GM12878 (cell line): ENCODE results near the gene C5AR1. TPM values are rescaled to one million over a fixed set of nuclear protein-coding genes. Genes with fewer than 3 reads are reported as not detected.

Experiments
- ATAC-seq: fragments of 200-7000 bp; cut with Tn5 transposase; 3 replicates; pipeline ENCODE4 v1.9.1; 2020; ENCODE audit warnings: mild to moderate bottlenecking, moderate library complexity
- BruUV-seq: library from RNA; stranded (reverse); fragments of 400-500 nt; replicated peaks from 2 replicates; lab custom pipeline; 2021; lab: Mats Ljungman, UMichigan
- CTCF ChIA-PET: fragments of 300-600 bp; sonication (Branson Sonifier 250); formaldehyde crosslinking; extraction: SDS; loops from one replicate; lab custom pipeline; 2021; ENCODE audit warnings: inconsistent platforms; lab: Yijun Ruan, JAX
- POLR2A ChIA-PET: fragments of 350-600 bp; formaldehyde crosslinking; extraction: SDS; loops from one replicate; lab custom pipeline; 2021; ENCODE audit warnings: inconsistent platforms; lab: Charles Lee
- RAD21 ChIA-PET: fragments of 300-600 bp; sonication (Branson Sonifier 250); formaldehyde crosslinking; loops from one replicate; lab custom pipeline; 2023; ENCODE audit warnings: antibody characterized with exemption; ENCODE audit not compliant: unreplicated experiment; lab: Charles Lee
- SMC1A ChIA-PET: fragments of 300-600 bp; sonication (Branson Sonifier 250); formaldehyde crosslinking; loops from one replicate; lab custom pipeline; 2023; ENCODE audit not compliant: unreplicated experiment, uncharacterized antibody; lab: Charles Lee
- DNase-seq: peaks from one replicate; pipeline ENCODE4 v3.0.0-alpha.2; 2011; ENCODE audit warnings: low read depth, low spot score
- FAIRE-seq: peaks from 3 replicates; lab custom pipeline; 2011; peaks lifted over from hg19 to GRCh38; lab: Jason Lieb, UNC
- H2AFZ ChIP-seq: 2 replicates; pipeline ENCODE4 v1.6.0; 2011; ENCODE audit warnings: low read depth, low read length, control low read depth; ENCODE audit not compliant: control insufficient read depth
- H3K27ac ChIP-seq: 2 replicates; pipeline ENCODE4 v1.5.1; 2011; ENCODE audit warnings: control low read depth; ENCODE audit not compliant: control insufficient read depth, insufficient read depth
- H3K27me3 ChIP-seq, 2 experiments: replicated peaks in 1 of 2; 2 replicates each; pipeline versions ENCODE4 v1.6.0 to v1.6.1; 2011; ENCODE audit warnings: low read length in 1 of 2; ENCODE audit not compliant: control insufficient read depth in 2 of 2, insufficient read depth in 2 of 2
- H3K36me3 ChIP-seq, 2 experiments: 2 replicates each; pipeline ENCODE4 v1.5.1; 2011; ENCODE audit warnings: low read length in 1 of 2; ENCODE audit not compliant: control insufficient read depth in 2 of 2, insufficient read depth in 2 of 2
- H3K4me1 ChIP-seq: 2 replicates; pipeline ENCODE4 v1.6.1; 2011; ENCODE audit warnings: mild to moderate bottlenecking, low read length, moderate library complexity, mixed read lengths; ENCODE audit not compliant: control insufficient read depth, insufficient read depth
- H3K4me2 ChIP-seq: 2 replicates; pipeline ENCODE4 v1.6.0; 2011; ENCODE audit warnings: control low read depth; ENCODE audit not compliant: control insufficient read depth, insufficient read depth
- H3K4me3 ChIP-seq: fragments of 200-600 bp; sonication (generic); 2 replicates; pipeline ENCODE4 v1.5.1; 2016
- H3K79me2 ChIP-seq: 2 replicates; pipeline ENCODE4 v1.6.0; 2011; ENCODE audit warnings: low read length; ENCODE audit not compliant: control insufficient read depth, insufficient read depth
- H3K9ac ChIP-seq: 2 replicates; pipeline ENCODE4 v1.8.0; 2011; ENCODE audit warnings: low read length, control low read depth, mixed read lengths; ENCODE audit not compliant: control insufficient read depth, insufficient read depth
- H3K9me3 ChIP-seq: replicated peaks from 3 replicates; pipeline ENCODE4 v1.5.1; 2011; ENCODE audit warnings: mild to moderate bottlenecking, low read length; ENCODE audit not compliant: control insufficient read depth, insufficient read depth
- H4K20me1 ChIP-seq: 2 replicates; pipeline ENCODE4 v1.6.0; 2011; ENCODE audit not compliant: control insufficient read depth, insufficient read depth
- CHD4 ChIP-seq: fragments of 200-600 bp; sonication (generic); IDR thresholded peaks from 2 replicates; pipeline ENCODE4 v1.6.1; 2016; ENCODE audit warnings: mild to moderate bottlenecking
- E2F4 ChIP-seq: IDR thresholded peaks from 2 replicates; pipeline ENCODE4 v1.6.1; 2012; ENCODE audit warnings: low read depth, low read length, improper control_type of control experiment
- NFXL1 ChIP-seq: fragments of 450-650 bp; IDR thresholded peaks from 2 replicates; pipeline ENCODE4 v1.6.1; 2017; ENCODE audit warnings: antibody characterized with exemption, mild to moderate bottlenecking, borderline replicate concordance
- SIN3A ChIP-seq: IDR thresholded peaks from 2 replicates; pipeline ENCODE4 v1.6.1; 2012; ENCODE audit warnings: low read depth, low read length, improper control_type of control experiment
- SMC3 ChIP-seq: IDR thresholded peaks from 2 replicates; pipeline ENCODE4 v1.6.1; 2011; ENCODE audit warnings: low read length, improper control_type of control experiment, borderline replicate concordance
- YBX1 ChIP-seq: fragments of 450-650 bp; IDR thresholded peaks from 2 replicates; pipeline ENCODE4 v1.6.1; 2016; ENCODE audit warnings: antibody characterized with exemption
- ZBTB11 ChIP-seq: fragments of 450-650 bp; formaldehyde crosslinking; IDR thresholded peaks from 2 replicates; pipeline ENCODE4 v1.5.0; 2022; ENCODE audit warnings: mild to moderate bottlenecking, missing genetic modification characterization
- WGBS: methylation state at CpG from one replicate; pipeline ENCODE4 v1.1.6; 2016; ENCODE audit warnings: low lambda C conversion rate; ENCODE audit not compliant: insufficient replicate concordance, insufficient coverage; ENCODE audit errors: missing lambda C conversion rate; 5-methylcytosine and 5-hydroxymethylcytosine counted together
- in situ Hi-C: fragments of 300-500 bp; cut with MboI; formaldehyde crosslinking; loops from 9 replicates; pipeline ENCODE4 v1.14.3; 2018; ENCODE audit warnings: mixed read lengths
- intact Hi-C: fragments of 100-400 bp; cut with micrococcal nuclease; formaldehyde crosslinking; loops from one replicate; pipeline ENCODE4 v1.14.2; 2022; ENCODE audit not compliant: unreplicated experiment
- polyA plus RNA-seq, 11 experiments: library from polyadenylated mRNA; depleted of rRNA in 4 of 11; unstranded in 6 of 11; stranded (reverse) in 5 of 11; fragments of >200 nt; fragmentation: Nextera tagmentation in 4 of 11; fragmentation: Illumina TruSeq in 1 of 11; extraction: Ambion mirVana in 4 of 11; extraction: Trizol in 1 of 11; gene quantifications; 1 replicate in 1 of 11; 2 replicates in 10 of 11; pipeline versions ENCODE4 v1.2.1 to v1.2.3, GENCODE V29; 2011 to 2016; ENCODE audit warnings: inconsistent platforms in 2 of 11, missing spikeins in 2 of 11, low read depth in 1 of 11
- total RNA-seq, 4 experiments: library from RNA; depleted of rRNA in 3 of 4; stranded (reverse); fragments of >200 nt in 3 of 4; fragmentation: Illumina TruSeq in 1 of 4; extraction: Trizol in 1 of 4; gene quantifications; 2 replicates each; pipeline versions ENCODE4 v1.2.1 to v1.2.3, GENCODE V29; 2013 to 2021

The C5AR1 gene
- total and polyA plus RNA-seq, 10 of the 15 experiments (the other 5 are each of a cell fraction or from before 2014, with no cell fraction given): 0.04 to 1.5 (median 0.18) TPM

GRCh38 chr19:47319923-47320871, 10.5 kb downstream of the C5AR1 start:
- ChIA-PET SMC1A (no interaction called here), CTCF (interaction anchor here (0.6 to 1.0 kb wide), 2 partner anchors 71 to 831 kb away, joined by 3 read pairs; no protein-coding TSS in a partner anchor), RAD21 (no interaction called here), POLR2A (no interaction called here)
- DNase-seq (no peak), ATAC-seq (no peak), FAIRE-seq (no peak)
- intact Hi-C loops: no loop called here
- H2AFZ ChIP-seq: no peak overlapping the region
- no peaks in the 10 kb centered on the region; the same call in 2 of the 3 replicates for H3K9me3 ChIP-seq
- H3K4me3 ChIP-seq: no peak overlapping the region
- in situ Hi-C loops: no loop called here
- no TSS peak for BruUV-seq
- H4K20me1 ChIP-seq: no peaks in the 10 kb centered on the region
- no peaks in the 10 kb centered on the region for H3K4me1 ChIP-seq
- H3K27ac ChIP-seq: no peak overlapping the region
- no peaks in the 10 kb centered on the region for H3K27me3 ChIP-seq
- no peak overlapping the region for H3K4me2 ChIP-seq
- H3K79me2 ChIP-seq: no peaks in the 10 kb centered on the region
- H3K9ac ChIP-seq: no peak overlapping the region
- no peaks in the 10 kb centered on the region for H3K36me3 ChIP-seq
- 73% methylated on average over 46 of the region's 46 CpGs for WGBS
- TF ChIP-seq YBX1 (no peak), ZBTB11 (CRISPR knock-in tag) (no peak), SIN3A (no peak), NFXL1 (no peak), SMC3 (no peak), E2F4 (no peak), CHD4 (no peak)
